SK-N-SH (cell line): ENCODE data around the gene KRT222. TPM values are rescaled to one million over a fixed set of nuclear protein-coding genes. Genes with fewer than 3 reads are reported as not detected.

ENCODE experiments used
- CTCF ChIA-PET: fragments of 300-600, 350-600 bp; formaldehyde crosslinking; extraction: SDS; loops from one replicate; lab custom pipeline; 2021; lab: Yijun Ruan, JAX
- POLR2A ChIA-PET: fragments of 350-600 bp; sonication (Branson Sonifier 250); formaldehyde crosslinking; extraction: SDS; loops from one replicate; lab custom pipeline; 2020; ENCODE audit warnings: antibody characterized with exemption, inconsistent platforms; lab: Yijun Ruan, JAX
- DNase-seq: peaks from one replicate; pipeline ENCODE4 v3.0.0; 2012
- H2AFZ ChIP-seq: fragments of 200-600 bp; sonication (generic); 2 replicates; pipeline ENCODE4 v1.8.1; 2016; ENCODE audit warnings: antibody characterized with exemption, mild to moderate bottlenecking, low read depth
- H3F3A ChIP-seq: fragments of 200-600 bp; sonication (generic); replicated peaks from 2 replicates; pipeline ENCODE3; 2016; ENCODE audit warnings: antibody characterized with exemption, mild to moderate bottlenecking; ENCODE audit not compliant: insufficient read depth
- H3K27ac ChIP-seq, 2 experiments: fragments of 200-500 bp in 1 of 2; fragments of 200-600 bp in 1 of 2; sonication (Bioruptor generic) in 1 of 2; sonication (generic), shearing (Covaris generic) in 1 of 2; 2 replicates each; pipeline versions ENCODE4 v1.5.1 to v1.6.1; 2014 to 2016; ENCODE audit warnings: low read depth in 2 of 2, inconsistent platforms in 1 of 2, low read length in 1 of 2, mild to moderate bottlenecking in 1 of 2, mixed read lengths in 1 of 2
- H3K27me3 ChIP-seq: fragments of 200-600 bp; sonication (generic), shearing (Covaris generic); 2 replicates; pipeline ENCODE4 v1.6.1; 2016; ENCODE audit warnings: mixed run types; ENCODE audit not compliant: insufficient read depth
- H3K36me3 ChIP-seq, 2 experiments: fragments of 200-500 bp in 1 of 2; fragments of 200-600 bp in 1 of 2; sonication (Bioruptor generic) in 1 of 2; sonication (generic) in 1 of 2; replicated peaks in 1 of 2; 2 replicates each; pipeline versions ENCODE3 to v1.5.1; 2014 to 2016; ENCODE audit warnings: low read length in 1 of 2, mild to moderate bottlenecking in 1 of 2; ENCODE audit not compliant: insufficient read depth in 2 of 2, control insufficient read depth in 1 of 2
- H3K4me1 ChIP-seq, 2 experiments: fragments of 200-500 bp in 1 of 2; fragments of 200-600 bp in 1 of 2; sonication (Bioruptor generic) in 1 of 2; sonication (generic), shearing (Covaris generic) in 1 of 2; 2 replicates each; pipeline versions ENCODE4 v1.5.1 to v1.6.1; 2014 to 2016; ENCODE audit warnings: low read depth in 1 of 2, low read length in 1 of 2, mixed run types in 1 of 2; ENCODE audit not compliant: insufficient read depth in 2 of 2, control insufficient read depth in 1 of 2
- H3K4me2 ChIP-seq: fragments of 200-600 bp; sonication (generic), shearing (Covaris generic); 2 replicates; pipeline ENCODE4 v1.6.1; 2017; ENCODE audit warnings: mixed run types
- H3K4me3 ChIP-seq, 2 experiments: fragments of 200-500 bp in 1 of 2; fragments of 200-600 bp in 1 of 2; sonication (Bioruptor generic) in 1 of 2; sonication (generic), shearing (Covaris generic) in 1 of 2; 2 replicates each; pipeline versions ENCODE4 v1.5.1 to v1.8.1; 2014 to 2016; ENCODE audit warnings: low read depth in 2 of 2, inconsistent platforms in 1 of 2, low read length in 1 of 2, mild to moderate bottlenecking in 1 of 2, mixed read lengths in 1 of 2, moderate library complexity in 1 of 2
- H3K79me2 ChIP-seq: fragments of 200-600 bp; sonication (generic); 2 replicates; pipeline ENCODE4 v1.8.1; 2017; ENCODE audit warnings: mild to moderate bottlenecking; ENCODE audit not compliant: insufficient read depth
- H3K9ac ChIP-seq: fragments of 200-600 bp; sonication (generic); 2 replicates; pipeline ENCODE4 v1.6.1; 2017; ENCODE audit warnings: mixed run types
- H3K9me2 ChIP-seq: fragments of 200-600 bp; sonication (generic); 2 replicates; pipeline ENCODE4 v1.6.1; 2017; ENCODE audit warnings: mixed run types
- H3K9me3 ChIP-seq: fragments of 200-600 bp; sonication (generic); 2 replicates; pipeline ENCODE4 v1.6.1; 2017; ENCODE audit warnings: mixed run types, mild to moderate bottlenecking, moderate library complexity
- H4K20me1 ChIP-seq: fragments of 200-600 bp; sonication (generic); 2 replicates; pipeline ENCODE4 v1.6.1; 2017; ENCODE audit warnings: mild to moderate bottlenecking, mixed run types; ENCODE audit not compliant: insufficient read depth
- CHD2 ChIP-seq: fragments of 150-350 bp; IDR thresholded peaks from 2 replicates; pipeline ENCODE4 v1.6.1; 2018; ENCODE audit warnings: low read length; ENCODE audit not compliant: partially characterized antibody
- CTCF ChIP-seq: fragments of 200-600 bp; sonication (generic); IDR thresholded peaks from 2 replicates; pipeline ENCODE4 v1.6.1; 2017; ENCODE audit warnings: antibody characterized with exemption, mild to moderate bottlenecking, moderate library complexity
- EZH2phosphoT487 ChIP-seq: fragments of 200-600 bp; sonication (generic); IDR thresholded peaks from 2 replicates; pipeline ENCODE4 v1.6.1; 2017; ENCODE audit warnings: low read depth, mixed run types, mild to moderate bottlenecking, antibody characterized with exemption, moderate library complexity, borderline replicate concordance
- FOXJ3 ChIP-seq: sonication (generic); formaldehyde crosslinking; IDR thresholded peaks from 2 replicates; pipeline ENCODE4 v1.5.1; 2020; ENCODE audit warnings: mild to moderate bottlenecking, missing genetic modification reagents
- FOXM1 ChIP-seq: IDR thresholded peaks from 2 replicates; pipeline ENCODE4 v1.4.0; 2012; ENCODE audit warnings: low read depth, mild to moderate bottlenecking
- GABPA ChIP-seq: IDR thresholded peaks from 2 replicates; pipeline ENCODE4 v1.4.0; 2012; ENCODE audit warnings: low read depth, mild to moderate bottlenecking
- GATA2 ChIP-seq: sonication (generic); formaldehyde crosslinking; IDR thresholded peaks from 2 replicates; pipeline ENCODE4 v1.5.0; 2020; ENCODE audit warnings: mild to moderate bottlenecking, missing genetic modification reagents
- MAX ChIP-seq: IDR thresholded peaks from 2 replicates; pipeline ENCODE4 v1.4.0; 2012; ENCODE audit warnings: low read depth
- MXI1 ChIP-seq: IDR thresholded peaks from 2 replicates; pipeline ENCODE4 v1.6.1; 2012; ENCODE audit warnings: mild to moderate bottlenecking, low read depth, low read length, improper control_type of control experiment
- POLR2AphosphoS5 ChIP-seq: IDR thresholded peaks from 2 replicates; pipeline ENCODE4 v1.6.1; 2012; ENCODE audit warnings: low read depth, low read length
- RFX5 ChIP-seq: IDR thresholded peaks from 2 replicates; pipeline ENCODE4 v1.6.1; 2012; ENCODE audit warnings: mild to moderate bottlenecking, improper control_type of control experiment, low read length
- SMC3 ChIP-seq: IDR thresholded peaks from 2 replicates; pipeline ENCODE4 v1.6.1; 2012; ENCODE audit warnings: low read depth, low read length, improper control_type of control experiment
- TAF1 ChIP-seq: IDR thresholded peaks from 2 replicates; pipeline ENCODE4 v1.6.1; 2012; ENCODE audit warnings: low read depth, mild to moderate bottlenecking, low read length, moderate library complexity, borderline replicate concordance
- TEAD4 ChIP-seq: IDR thresholded peaks from 2 replicates; pipeline ENCODE4 v1.4.0; 2012; ENCODE audit warnings: mild to moderate bottlenecking, borderline replicate concordance; ENCODE audit not compliant: insufficient read depth
- YY1 ChIP-seq: IDR thresholded peaks from 2 replicates; pipeline ENCODE4 v1.4.0; 2012; ENCODE audit warnings: low read depth, mild to moderate bottlenecking
- WGBS: methylation state at CpG from one replicate; pipeline ENCODE4 v1.1.6; 2017; ENCODE audit warnings: low lambda C conversion rate; 5-methylcytosine and 5-hydroxymethylcytosine counted together
- polyA plus RNA-seq, 3 experiments: library from polyadenylated mRNA; depleted of rRNA; stranded (reverse); fragments of >200 nt; gene quantifications; 2 replicates each; pipeline ENCODE4 v1.2.3, GENCODE V29; 2012
- TF ChIP-seq, protein P1 (sequence below): IDR thresholded peaks from 2 replicates; pipeline ENCODE4; 2012

Gene KRT222
- polyA plus RNA-seq, 1 of the 3 experiments (the other 2 are of a cell fraction) = not detected

GRCh38 chr17:40696651-40697072, 31.7 kb upstream of the KRT222 start:
- CTCF ChIA-PET = interaction anchor here (0.7 kb wide), 1 partner anchor 96 kb away, joined by 3 read pairs; no protein-coding TSS in a partner anchor
- WGBS = 12% methylated on average over 3 of the region's 3 CpGs
- no peak for DNase-seq
- H3K36me3 ChIP-seq = no peaks in the 10 kb centered on the region
- H3K4me3 ChIP-seq = no peak overlapping the region
- H3K9me3 ChIP-seq = no peaks in the 10 kb centered on the region
- no peak overlapping the region for H3K27ac ChIP-seq
- H4K20me1 ChIP-seq = no peaks in the 10 kb centered on the region
- POLR2A ChIA-PET = no interaction called here
- no peaks in the 10 kb centered on the region; a peak in 1 of 4 replicates for H3K4me1 ChIP-seq
- no peak overlapping the region for H3K4me2 ChIP-seq
- no peak overlapping the region for H2AFZ ChIP-seq
- no peak for TF ChIP-seq CHD2
- TF ChIP-seq SMC3 = no peak
- TF ChIP-seq FOXJ3 (CRISPR knock-in tag) = no peak
- H3K9ac ChIP-seq = no peak overlapping the region
- peaks cover 78% of the 10 kb centered on the region for H3K27me3 ChIP-seq
- no peaks in the 10 kb centered on the region for H3K9me2 ChIP-seq
- H3F3A ChIP-seq = no peaks in the 10 kb centered on the region
- H3K79me2 ChIP-seq = no peaks in the 10 kb centered on the region

DNA sequence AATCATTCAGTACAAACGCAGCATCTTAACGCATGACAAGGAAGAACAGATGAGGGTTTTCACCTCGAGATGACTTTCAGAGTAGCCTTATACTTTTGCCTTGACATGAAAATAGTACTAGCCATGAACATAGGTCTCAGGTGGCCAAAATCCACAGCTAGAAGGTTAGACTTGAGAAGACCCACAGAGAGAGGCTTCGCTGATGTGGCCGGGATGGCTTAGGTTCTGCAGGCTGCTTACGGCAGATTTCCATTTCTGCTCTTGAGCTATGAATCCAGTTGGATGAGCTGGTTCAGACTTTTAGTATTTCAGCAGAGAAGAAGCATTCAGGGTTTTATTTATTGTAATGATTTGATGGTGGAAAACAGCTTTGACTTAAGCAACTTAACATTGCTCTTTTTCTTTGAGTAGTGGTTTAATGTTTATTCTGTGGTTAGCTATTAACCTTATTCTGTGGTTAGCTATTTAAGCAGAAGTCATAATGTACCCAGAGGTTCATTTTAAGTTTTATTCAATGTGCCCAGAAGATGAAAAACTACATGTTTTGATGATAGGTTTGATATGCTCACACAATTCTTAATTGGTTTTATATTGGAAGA, 31.0 kb upstream of the KRT222 start:
- CTCF ChIA-PET = interaction anchor here (1.1 kb wide), 1 partner anchor 211 kb away, joined by 3 read pairs; no protein-coding TSS in a partner anchor

More for the DNA sequence above, 31.0 kb upstream of the KRT222 start:
- WGBS = 28% methylated on average over 6 of the region's 6 CpGs
- no peaks in the 10 kb centered on the region for H3K36me3 ChIP-seq
- no peaks in the 10 kb centered on the region for H3K79me2 ChIP-seq
- no peak overlapping the region for H3K9ac ChIP-seq
- peaks cover 75% of the 10 kb centered on the region for H3K27me3 ChIP-seq
- POLR2A ChIA-PET = no interaction called here
- H3K9me3 ChIP-seq = no peaks in the 10 kb centered on the region
- H3K9me2 ChIP-seq = no peaks in the 10 kb centered on the region; the same call in 1 of the 2 replicates
- H3F3A ChIP-seq = no peaks in the 10 kb centered on the region
- TF ChIP-seq EZH2phosphoT487 (no peak), MAX (no peak), GATA2 (CRISPR knock-in tag) (no peak), FOXM1 (no peak), TEAD4 (no peak), YY1 (no peak), MXI1 (no peak), RFX5 (no peak), FOXJ3 (CRISPR knock-in tag) (no peak), GABPA (no peak), TAF1 (no peak), CTCF (no peak), POLR2AphosphoS5 (no peak)
- TF ChIP-seq, protein P1, sequence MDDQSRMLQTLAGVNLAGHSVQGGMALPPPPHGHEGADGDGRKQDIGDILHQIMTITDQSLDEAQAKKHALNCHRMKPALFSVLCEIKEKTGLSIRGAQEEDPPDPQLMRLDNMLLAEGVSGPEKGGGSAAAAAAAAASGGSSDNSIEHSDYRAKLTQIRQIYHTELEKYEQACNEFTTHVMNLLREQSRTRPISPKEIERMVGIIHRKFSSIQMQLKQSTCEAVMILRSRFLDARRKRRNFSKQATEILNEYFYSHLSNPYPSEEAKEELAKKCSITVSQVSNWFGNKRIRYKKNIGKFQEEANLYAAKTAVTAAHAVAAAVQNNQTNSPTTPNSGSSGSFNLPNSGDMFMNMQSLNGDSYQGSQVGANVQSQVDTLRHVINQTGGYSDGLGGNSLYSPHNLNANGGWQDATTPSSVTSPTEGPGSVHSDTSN = no peak
- no peak for DNase-seq
- H2AFZ ChIP-seq = no peak overlapping the region
- no peak overlapping the region for H3K4me2 ChIP-seq
- no peak overlapping the region for H3K27ac ChIP-seq
- H4K20me1 ChIP-seq = no peaks in the 10 kb centered on the region
- H3K4me3 ChIP-seq = no peak overlapping the region
- no peaks in the 10 kb centered on the region; a peak in 1 of 4 replicates for H3K4me1 ChIP-seq
